OCI-M2 (cell line): ENCODE data around the gene MAMDC4.

Experiments used
- DNase-seq: peaks from one replicate; lab custom pipeline; 2025; ENCODE audit not compliant: unreplicated experiment; lab: John Stamatoyannopoulos, UW

Gene MAMDC4

GRCh38 chr9:136886610-136887597 lies 34.8 kb downstream of the MAMDC4 start:
- no peak for DNase-seq

GRCh38 chr9:136888454-136888853 lies 36.3 kb downstream of the MAMDC4 start:
- no peak for DNase-seq

DNA sequence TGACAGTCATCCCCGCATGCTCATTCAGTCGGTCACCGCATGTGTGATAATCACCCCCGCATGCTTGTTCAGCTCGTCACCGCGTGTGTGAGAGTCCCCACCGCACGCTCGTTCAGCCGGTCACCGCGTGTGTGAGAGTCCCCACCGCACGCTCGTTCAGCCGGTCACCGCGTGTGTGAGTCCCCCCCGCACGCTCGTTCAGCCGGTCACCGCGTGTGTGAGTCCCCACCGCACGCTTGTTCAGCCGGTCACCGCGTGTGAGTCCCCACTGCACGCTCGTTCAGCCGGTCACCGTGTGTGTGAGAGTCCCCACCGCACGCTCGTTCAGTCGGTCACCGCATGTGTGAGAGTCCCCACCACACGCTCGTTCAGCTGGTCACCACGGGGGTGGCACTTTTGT lies 37.7 kb downstream of the MAMDC4 start:
- DNase-seq: no peak

GRCh38 chr9:136890661-136891060 lies 38.5 kb downstream of the MAMDC4 start:
- no peak for DNase-seq

DNA sequence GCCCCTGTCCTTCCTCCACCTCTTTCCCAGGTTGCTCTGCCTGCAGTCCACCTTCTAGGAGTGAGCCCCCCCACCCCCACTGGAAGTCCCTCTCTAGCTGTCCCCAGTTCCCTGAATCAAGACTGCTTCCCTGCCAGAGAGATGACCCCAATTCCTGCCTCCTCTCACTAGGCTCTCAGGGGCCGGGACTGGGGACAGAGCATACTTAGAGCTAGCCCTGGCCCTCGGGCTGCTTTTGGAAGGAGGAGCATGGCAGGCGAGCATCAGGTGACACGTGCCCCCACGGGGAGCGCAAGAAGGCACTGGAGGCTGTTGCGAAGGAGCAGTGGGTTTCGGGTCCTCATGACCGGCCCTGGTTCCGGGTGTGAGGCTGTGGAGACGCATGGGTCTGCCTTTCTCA lies 43.9 kb downstream of the MAMDC4 start:
- no peak for DNase-seq

- no peak for DNase-seq
Measured at GRCh38 chr9:136898483-136899100, 46.4 kb downstream of the MAMDC4 start.

DNA sequence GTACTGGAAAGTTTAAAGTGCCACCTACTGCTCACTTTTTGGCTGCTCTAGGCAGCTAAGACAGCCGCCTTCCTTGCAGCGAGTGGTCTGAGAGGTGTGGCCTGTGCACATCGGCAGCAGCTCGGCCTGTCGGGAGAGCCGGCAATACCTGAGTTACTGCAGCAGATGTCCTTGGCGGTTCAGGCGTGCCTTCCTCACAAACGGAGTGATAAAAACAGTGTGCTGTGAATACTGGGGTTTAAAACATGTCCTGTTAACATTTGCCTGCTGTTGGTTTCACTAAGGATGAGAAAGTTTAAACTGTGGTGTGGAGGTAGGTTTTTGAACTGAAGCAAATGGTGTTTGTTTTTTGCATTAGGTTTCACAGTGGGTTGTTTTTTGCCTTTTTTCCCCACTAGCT lies 47.0 kb downstream of the MAMDC4 start:
- DNase-seq: no peak

GRCh38 chr9:136900556-136900955 lies 48.4 kb downstream of the MAMDC4 start:
- no peak for DNase-seq

- DNase-seq: no peak
Measured at GRCh38 chr9:136900988-136901515, 48.9 kb downstream of the MAMDC4 start.

- no peak for DNase-seq
Measured at GRCh38 chr9:136901516-136902258, 49.5 kb downstream of the MAMDC4 start.

DNA sequence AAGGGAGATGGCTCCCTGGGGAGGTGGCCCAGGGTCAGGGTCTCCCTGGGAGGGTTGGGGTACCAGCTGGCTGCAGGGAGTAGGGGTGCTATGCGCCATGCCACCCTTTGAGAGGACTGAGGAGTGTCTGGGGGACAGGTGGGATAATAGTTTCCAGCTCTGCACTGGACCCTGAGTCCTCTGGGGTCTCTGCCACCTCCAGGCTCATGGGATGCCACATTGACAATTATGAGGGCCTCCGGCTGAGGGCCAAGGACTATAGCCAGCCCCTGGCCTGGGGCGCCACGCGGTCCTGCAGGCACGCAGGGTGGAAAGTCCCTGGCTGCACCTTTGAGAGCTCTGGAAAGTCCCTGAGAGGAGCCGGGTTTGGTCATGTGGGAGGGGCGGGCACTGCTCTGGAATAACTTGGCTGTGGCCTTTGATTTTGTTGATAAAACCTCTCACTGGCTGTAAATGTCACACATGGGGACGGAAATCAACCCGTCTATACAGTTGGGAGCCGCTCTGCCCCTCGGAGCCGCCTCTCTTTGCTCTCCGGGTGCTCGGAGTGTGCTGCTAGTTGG lies 50.2 kb downstream of the MAMDC4 start:
- no peak for DNase-seq

DNA sequence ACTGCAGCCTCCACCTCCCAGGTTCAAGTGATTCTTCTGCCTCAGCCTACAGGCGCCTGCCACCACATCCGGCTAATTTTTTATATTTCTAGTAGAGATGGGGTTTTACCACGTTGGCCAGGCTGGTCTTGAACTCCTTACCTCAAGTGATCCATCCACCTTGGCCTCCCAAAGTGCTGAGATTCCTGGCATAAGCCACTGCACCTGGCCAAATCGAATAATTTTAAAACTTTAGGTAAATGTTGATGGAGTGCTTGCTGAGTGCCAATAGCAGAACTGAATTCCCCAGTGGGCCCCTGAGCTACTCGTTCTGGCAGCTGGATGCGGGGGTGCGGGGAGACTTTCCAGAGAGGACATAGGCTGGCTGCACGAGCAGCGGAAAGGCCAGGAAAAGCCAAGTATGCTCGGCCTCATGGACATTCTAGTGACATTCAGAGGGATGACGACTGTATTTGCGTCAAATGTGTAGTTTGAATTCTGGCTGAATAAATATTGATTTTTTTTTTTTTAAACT lies 51.0 kb downstream of the MAMDC4 start:
- no peak for DNase-seq

- no peak for DNase-seq
Measured at GRCh38 chr9:136906266-136906665, 54.1 kb downstream of the MAMDC4 start.

DNA sequence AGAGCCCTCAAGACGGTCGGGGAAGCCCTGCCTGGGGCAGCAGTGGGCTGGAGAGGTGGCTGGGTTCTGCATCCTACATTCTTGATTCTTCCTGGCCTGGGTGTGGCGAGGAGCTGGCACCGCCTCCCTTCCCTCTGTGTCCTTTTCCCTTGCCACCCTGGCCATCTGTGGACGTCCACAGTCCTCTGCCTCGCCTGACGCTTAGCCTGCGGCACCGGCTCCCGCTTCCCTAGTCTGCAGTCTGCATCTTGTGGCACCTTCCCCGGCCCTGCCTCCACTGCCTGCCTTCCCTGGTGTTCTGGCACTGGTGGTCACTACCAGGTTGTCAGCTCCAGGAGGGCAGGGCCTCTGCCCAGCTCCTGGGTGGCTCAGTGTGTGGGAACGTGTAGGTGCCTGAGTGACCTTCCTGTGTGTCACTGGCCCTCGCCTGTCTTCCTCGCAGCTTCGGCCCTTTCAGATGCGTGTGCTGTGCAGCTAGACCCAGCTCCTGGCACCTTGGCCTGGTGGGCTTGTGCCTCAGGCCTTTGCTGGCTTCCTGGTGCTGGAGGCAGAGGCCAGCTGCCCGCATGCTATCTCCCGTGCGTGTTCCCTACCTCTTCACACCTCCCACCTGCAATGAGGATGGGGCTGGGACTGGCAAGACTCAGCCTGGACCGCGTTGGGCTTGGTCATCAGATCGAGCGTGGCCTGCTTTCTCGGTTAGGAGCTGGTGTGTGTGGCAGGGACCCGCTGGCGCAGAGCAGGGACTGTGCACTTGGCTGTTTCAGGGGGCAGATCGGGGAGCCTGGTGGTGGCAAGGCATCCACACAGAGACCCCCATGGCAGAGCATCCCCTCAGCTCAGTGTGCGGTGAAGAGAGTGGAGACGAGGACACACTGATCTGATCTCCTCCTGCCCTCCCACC lies 55.1 kb downstream of the MAMDC4 start:
- no peak for DNase-seq
